ENCODE measurements around the gene AGPS. TPM values are rescaled to one million over a fixed set of nuclear protein-coding genes. Genes with fewer than 3 reads are reported as not detected.
A peak's percentile ranks its signal among the peaks of the same experiment; 100 is the strongest.
"Not testable (repeated sequence)": the region's sequence is repeated elsewhere in the genome, so short reads cannot be mapped to it uniquely, and the experiment has no call there.

Gene AGPS
- total RNA-seq, 3 donors from 2014 or later (not counting 1 experiment from before 2014, with no cell fraction given): 27.4 to 36.0 (median 35.6) TPM

- Mint-ChIP-seq H3K4me1 (peaks cover 27 to 36% of the 10 kb centered on the region in 2 donors), H3K27ac (no peak overlapping the region), H3K27me3 (ENCODE audit: low read depth in 2 of 2) (no peaks in the 10 kb centered on the region), H3K4me3 (no peak overlapping the region), H3K36me3 (no peaks in the 10 kb centered on the region), H3K9me3 (no peaks in the 10 kb centered on the region)
- Histone ChIP-seq H3K4me3 (ENCODE audit: low read length) (no peak overlapping the region), H3K36me3 (ENCODE audit: control insufficient read depth, insufficient read depth, low read length) (peaks cover 2% of the 10 kb centered on the region), H3K9me3 (ENCODE audit: control insufficient read depth, insufficient read depth, low read length) (no peaks in the 10 kb centered on the region), H3K27me3 (ENCODE audit: control insufficient read depth, insufficient read depth, low read length) (no peaks in the 10 kb centered on the region), H3K4me1 (ENCODE audit: control insufficient read depth, insufficient read depth, low read length) (no peaks in the 10 kb centered on the region), H3K27ac (ENCODE audit: low read length) (no peak overlapping the region)
- DNase-seq (no peak), ATAC-seq (no peak)
- WGBS (ENCODE audit: insufficient coverage): no CpG with 5 or more reads among the region's 1 CpG
- no peak for TF ChIP-seq CTCF (IDR thresholded peaks at IDR 0.05)
- intact Hi-C loops (cut with micrococcal nuclease): no loop called here
Measured at GRCh38 chr2:177419274-177419673, 26.7 kb downstream of the AGPS start.

GRCh38 chr2:177422271-177422670, 29.7 kb downstream of the AGPS start:
- Histone ChIP-seq H3K27me3 (ENCODE audit: control insufficient read depth, insufficient read depth, low read length) (no peaks in the 10 kb centered on the region), H3K27ac (ENCODE audit: low read length) (no peak overlapping the region), H3K4me3 (ENCODE audit: low read length) (no peak overlapping the region), H3K36me3 (ENCODE audit: control insufficient read depth, insufficient read depth, low read length) (peaks cover 2% of the 10 kb centered on the region), H3K4me1 (ENCODE audit: control insufficient read depth, insufficient read depth, low read length) (no peaks in the 10 kb centered on the region), H3K9me3 (ENCODE audit: control insufficient read depth, insufficient read depth, low read length) (no peaks in the 10 kb centered on the region)
- no peak for ATAC-seq
- no peaks in the 10 kb centered on the region for H3K27me3 Mint-ChIP-seq (ENCODE audit: low read depth in 2 of 2)
- peaks cover 2 to 4% of the 10 kb centered on the region in 2 donors for H3K9me3 Mint-ChIP-seq
- intact Hi-C loops (cut with micrococcal nuclease): no loop called here
- H3K27ac Mint-ChIP-seq: no peak overlapping the region
- H3K4me3 Mint-ChIP-seq: no peak overlapping the region
- no peak for TF ChIP-seq CTCF (IDR thresholded peaks at IDR 0.05)
- H3K4me1 Mint-ChIP-seq: peaks cover 36 to 44% of the 10 kb centered on the region in 2 donors
- H3K36me3 Mint-ChIP-seq: peaks cover 7% of the 10 kb centered on the region
- no CpG with 5 or more reads among the region's 1 CpG for WGBS (ENCODE audit: insufficient coverage)
- no peak for DNase-seq

GRCh38 chr2:177424120-177424519, 31.5 kb downstream of the AGPS start:
- H3K4me3 ChIP-seq (ENCODE audit: low read length); H3K27me3 ChIP-seq (ENCODE audit: control insufficient read depth, insufficient read depth, low read length); H3K27me3 Mint-ChIP-seq (ENCODE audit: low read depth in 2 of 2); H3K4me3 Mint-ChIP-seq; H3K36me3 ChIP-seq (ENCODE audit: control insufficient read depth, insufficient read depth, low read length); DNase-seq; H3K9me3 ChIP-seq (ENCODE audit: control insufficient read depth, insufficient read depth, low read length); H3K27ac ChIP-seq (ENCODE audit: low read length); intact Hi-C loops (cut with micrococcal nuclease); ATAC-seq; H3K4me1 ChIP-seq (ENCODE audit: control insufficient read depth, insufficient read depth, low read length): not testable (repeated sequence)
- Mint-ChIP-seq H3K4me1 (peaks cover 47% of the 10 kb centered on the region in 2 donors), H3K27ac (peak overlapping the region in 1 of 2 donors; percentile 8), H3K9me3 (peaks cover 10 to 15% of the 10 kb centered on the region in 2 donors), H3K36me3 (peaks cover 26% of the 10 kb centered on the region)
- no CpG with 5 or more reads among the region's 1 CpG for WGBS (ENCODE audit: insufficient coverage)

- Mint-ChIP-seq H3K4me1 (peaks cover 48 to 50% of the 10 kb centered on the region in 2 donors), H3K36me3 (peaks cover 26% of the 10 kb centered on the region), H3K9me3 (peaks cover 10 to 15% of the 10 kb centered on the region in 2 donors)
- H3K27me3 ChIP-seq (ENCODE audit: control insufficient read depth, insufficient read depth, low read length); H3K27ac ChIP-seq (ENCODE audit: low read length); H3K27me3 Mint-ChIP-seq (ENCODE audit: low read depth in 2 of 2); H3K4me1 ChIP-seq (ENCODE audit: control insufficient read depth, insufficient read depth, low read length); ATAC-seq; DNase-seq; intact Hi-C loops (cut with micrococcal nuclease); H3K4me3 Mint-ChIP-seq; H3K27ac Mint-ChIP-seq; H3K9me3 ChIP-seq (ENCODE audit: control insufficient read depth, insufficient read depth, low read length); H3K4me3 ChIP-seq (ENCODE audit: low read length); H3K36me3 ChIP-seq (ENCODE audit: control insufficient read depth, insufficient read depth, low read length): not testable (repeated sequence)
- 90% methylated on average over 5 of the region's 5 CpGs for WGBS (ENCODE audit: insufficient coverage)
Measured at GRCh38 chr2:177424620-177425019, 32.0 kb downstream of the AGPS start.

All from natural killer cell (primary cell).